ENCODE data around the gene TLR9.

The TLR9 gene

GRCh38 chr3:52232279-52233107 lies 7.0 kb upstream of the TLR9 start:
- DNase-seq: no peak

DNA sequence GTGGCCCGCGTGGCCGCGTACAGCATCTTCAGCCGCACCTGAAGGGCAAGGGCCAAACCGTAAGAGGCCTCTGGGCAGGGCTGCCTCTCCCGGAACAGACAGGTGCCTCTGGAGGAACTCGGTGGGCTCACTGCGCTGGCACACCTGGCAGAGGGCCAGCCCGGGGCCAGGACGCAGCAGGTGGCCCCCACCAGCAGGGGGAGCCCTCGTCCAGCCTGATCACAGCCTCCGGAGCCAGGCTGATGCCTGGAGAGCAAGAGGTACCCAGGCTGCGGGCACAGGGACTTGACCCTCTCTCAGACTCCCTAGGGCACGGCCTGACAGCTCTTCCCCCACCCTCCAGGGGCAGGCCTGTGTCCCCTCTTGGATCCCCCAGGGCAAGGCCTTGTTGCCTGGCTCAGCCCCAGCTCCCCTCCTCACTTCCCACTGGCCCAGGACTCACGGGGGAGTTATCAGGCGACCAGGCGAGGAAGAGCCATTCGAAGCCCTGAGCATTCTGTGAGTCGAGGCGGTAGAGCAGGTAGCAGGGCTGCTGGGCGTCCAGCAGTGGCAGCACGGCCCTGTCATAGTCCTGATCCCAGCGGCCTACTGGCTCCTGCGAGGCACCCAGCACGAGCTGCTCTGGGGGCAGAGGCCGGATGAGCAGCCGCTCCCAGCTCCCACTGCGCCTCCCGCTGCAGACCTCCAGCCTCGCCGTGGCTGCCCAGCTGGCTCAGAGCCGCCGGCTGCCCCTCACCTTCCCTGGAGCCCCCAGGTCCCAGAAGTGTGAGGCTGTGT lies 6.2 kb upstream of the TLR9 start:
- DNase-seq: peak; percentile 27

DNA sequence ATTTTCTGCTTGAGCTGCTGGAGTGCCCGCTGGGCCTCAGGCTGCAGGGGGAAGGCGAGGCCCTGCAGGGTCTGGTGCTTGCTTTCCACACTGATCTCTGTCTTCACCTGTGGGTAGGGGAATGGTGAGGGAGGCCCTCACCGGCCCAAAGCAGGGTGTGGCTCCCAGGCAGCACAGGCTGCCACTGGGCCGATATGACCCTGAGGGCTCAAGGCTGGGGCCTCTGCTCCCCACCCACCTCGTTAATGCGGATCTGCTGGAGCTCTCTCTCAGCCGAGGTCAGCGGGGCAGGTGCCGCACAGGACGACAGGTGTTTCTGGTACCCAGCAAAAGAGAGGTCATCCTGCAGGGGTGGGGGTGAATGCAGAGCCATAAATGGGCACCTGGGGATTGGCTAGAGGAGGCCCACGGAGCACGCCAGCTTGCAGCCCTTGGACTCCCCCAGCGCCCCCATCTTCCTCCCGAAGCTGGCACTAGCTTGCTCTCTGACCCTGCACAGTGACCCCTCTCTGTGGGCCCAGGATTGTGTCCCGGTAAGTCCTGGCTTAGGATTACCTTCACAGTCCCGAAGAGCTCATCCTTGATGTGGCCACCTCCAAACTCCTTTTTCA lies 5.5 kb upstream of the TLR9 start:
- no peak for DNase-seq

GRCh38 chr3:52230461-52230860 lies 5.0 kb upstream of the TLR9 start:
- no peak for DNase-seq

- DNase-seq: no peak
Measured at GRCh38 chr3:52229656-52230055, 4.2 kb upstream of the TLR9 start.

GRCh38 chr3:52228751-52229291 lies 3.4 kb upstream of the TLR9 start:
- DNase-seq: no peak

DNA sequence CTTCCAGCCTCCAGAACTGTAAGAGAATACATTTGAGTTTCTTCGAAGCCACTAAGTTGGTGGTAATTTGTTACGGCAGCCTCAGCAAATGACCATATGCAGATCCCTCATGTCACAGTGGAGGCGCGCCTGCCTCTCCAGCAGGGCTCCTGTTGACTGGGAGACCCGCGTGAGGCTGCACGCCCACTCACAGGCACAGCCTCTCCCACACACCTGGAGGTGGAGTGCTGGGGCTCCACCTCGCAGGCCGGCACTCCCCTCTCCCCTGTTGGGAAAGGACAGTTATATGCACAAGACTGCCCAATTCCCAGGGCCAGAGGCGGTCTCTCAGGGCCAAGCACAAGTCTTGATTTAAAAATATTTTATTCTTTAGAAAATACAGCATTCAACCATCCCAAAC lies 2.8 kb upstream of the TLR9 start:
- DNase-seq: no peak

- no peak for DNase-seq
Measured at GRCh38 chr3:52227766-52228165, 2.3 kb upstream of the TLR9 start.

DNA sequence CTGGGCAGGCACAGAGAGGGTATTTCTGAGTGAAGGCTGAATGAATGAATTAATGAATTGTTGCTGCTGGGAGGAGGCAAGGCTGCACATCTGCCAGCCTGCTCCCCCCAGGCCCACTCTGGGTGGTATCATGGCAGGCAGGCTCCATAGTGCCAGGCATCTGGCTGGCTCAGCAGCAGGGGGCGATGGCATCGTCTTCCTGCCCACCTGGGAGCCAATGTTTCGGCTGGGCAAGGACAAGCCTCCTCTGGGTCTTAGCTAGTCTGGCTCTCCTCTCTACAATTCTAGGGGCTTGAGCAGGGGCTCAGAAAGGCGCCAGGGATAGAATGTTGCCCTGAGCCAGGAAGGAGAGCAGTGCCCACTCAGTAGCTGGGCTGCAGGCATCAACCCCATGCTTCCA lies 1.7 kb upstream of the TLR9 start:
- DNase-seq: no peak

DNA sequence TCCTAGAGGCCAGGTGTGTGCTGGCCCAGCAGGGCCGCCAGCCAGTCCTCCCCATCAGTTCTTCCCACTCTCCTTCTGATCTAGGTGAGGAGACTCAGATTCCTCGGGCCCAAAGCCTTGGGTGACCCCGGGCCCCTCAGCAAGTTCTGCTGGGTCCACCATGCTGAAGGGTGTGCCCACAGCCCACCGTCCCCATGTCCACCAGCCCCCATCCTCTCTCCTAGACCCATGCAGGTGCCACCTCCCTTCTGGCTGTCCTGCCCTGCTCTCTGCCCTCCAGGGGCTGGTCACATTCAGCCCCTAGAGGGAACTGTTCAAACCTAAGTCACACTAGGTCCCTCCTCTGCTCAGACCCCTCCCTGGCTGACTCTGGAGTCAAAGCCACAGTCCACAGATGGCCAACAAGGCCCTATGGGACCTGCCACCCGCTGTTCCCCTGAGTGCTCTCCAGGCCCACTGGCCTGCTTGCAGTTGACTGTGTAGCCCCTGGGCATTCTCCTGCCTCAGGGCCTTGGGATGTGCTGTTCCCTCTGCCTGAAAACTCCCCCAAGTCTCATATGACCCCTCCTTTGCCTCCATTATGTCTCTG lies 878 bp upstream of the TLR9 start:
- DNase-seq: no peak

- no peak for DNase-seq
Measured at GRCh38 chr3:52223449-52224408, 1.7 kb downstream of the TLR9 start.

DNA sequence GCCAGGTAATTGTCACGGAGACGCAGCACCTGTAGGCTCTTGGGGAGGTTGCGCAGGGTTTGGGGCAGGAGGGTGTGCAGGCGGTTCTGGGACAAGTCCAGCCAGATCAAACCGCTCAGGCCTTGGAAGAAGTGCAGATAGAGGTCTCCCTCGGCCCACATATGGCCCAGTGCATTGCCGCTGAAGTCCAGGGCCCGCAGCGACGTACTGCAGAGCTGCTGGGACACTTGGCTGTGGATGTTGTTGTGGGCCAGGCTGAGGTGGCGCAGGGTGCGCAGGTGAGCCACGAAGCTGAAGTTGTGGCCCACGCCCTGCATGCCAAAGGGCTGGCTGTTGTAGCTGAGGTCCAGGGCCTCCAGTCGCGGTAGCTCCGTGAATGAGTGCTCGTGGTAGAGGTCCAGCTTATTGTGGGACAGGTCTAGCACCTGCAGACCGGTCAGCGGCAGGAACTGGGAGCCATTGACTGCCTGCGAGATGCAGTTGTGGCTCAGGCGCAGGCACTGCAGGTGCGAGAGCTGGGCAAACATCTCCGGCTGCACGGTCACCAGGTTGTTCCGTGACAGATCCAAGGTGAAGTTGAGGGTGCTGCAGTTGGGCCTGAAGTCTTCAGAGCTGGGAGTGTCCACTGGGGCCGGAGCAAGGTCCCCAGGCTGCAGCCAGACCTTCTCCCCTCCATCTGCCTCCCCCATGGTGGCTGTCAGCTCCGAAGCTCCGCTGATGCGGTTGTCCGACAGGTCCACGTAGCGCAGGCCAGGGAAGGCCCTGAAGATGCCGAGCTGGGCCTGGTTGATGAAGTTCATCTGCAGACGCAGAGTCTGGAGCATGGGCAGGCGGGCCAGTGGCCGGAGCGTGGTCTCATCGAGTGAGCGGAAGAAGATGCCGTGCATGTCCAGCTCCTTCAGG lies 2.9 kb downstream of the TLR9 start:
- DNase-seq: no peak

DNA sequence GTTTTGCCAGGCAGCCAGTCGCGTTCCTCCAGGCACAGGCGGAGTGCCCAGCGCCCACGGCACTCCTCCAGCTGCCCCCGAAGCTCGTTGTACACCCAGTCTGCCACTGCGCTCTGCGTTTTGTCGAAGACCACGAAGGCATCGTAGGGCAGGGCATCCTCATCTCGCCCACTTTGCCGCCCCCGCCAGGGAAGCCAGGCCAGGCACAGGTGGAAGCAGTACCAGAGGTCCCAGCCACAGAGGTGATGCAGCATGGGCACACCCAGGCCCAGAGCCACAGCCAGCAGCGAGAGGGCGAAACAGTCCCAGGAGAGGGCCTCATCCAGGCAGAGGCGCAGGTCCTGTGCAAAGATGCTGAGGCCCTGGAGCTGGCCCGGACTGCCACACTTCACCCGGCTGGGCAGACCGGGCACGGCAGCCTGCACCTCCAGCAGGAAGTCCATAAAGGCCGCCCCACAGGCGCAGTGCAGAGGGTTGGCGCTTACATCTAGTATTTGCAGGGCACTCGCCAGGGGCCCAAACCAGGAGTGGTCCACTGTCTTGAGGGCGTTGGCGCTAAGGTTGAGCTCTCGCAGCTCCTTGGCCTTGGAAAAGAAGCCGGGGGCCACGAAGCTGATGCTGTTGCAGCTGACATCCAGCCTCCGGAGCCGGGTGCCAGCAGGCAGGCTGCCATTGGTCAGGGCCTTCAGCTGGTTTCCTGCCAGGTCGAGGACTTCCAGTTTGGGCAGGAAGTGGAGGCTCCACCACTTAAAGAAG lies 3.7 kb downstream of the TLR9 start:
- no peak for DNase-seq

DNA sequence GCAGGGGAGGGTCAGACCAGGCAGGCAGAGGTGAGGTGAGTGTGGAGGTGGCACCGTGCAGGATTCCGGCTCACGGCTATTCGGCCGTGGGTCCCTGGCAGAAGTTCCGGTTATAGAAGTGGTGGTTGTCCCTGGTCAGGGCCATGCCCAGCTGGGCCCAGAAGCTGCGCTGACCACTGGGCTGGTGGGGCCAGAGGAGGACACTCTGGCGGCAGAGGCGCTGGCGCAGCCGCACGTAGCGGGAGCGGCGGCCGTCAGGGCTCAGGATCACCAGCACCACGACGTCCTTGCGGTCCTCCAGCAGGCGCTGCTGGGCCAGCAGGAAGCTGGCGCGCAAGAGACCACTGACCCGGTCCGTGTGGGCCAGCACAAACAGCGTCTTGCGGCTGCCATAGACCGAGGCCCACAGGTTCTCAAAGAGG lies 4.3 kb downstream of the TLR9 start:
- DNase-seq: no peak

- peak; percentile 24 for DNase-seq
Measured at GRCh38 chr3:52220380-52221026, 4.9 kb downstream of the TLR9 start.

DNA sequence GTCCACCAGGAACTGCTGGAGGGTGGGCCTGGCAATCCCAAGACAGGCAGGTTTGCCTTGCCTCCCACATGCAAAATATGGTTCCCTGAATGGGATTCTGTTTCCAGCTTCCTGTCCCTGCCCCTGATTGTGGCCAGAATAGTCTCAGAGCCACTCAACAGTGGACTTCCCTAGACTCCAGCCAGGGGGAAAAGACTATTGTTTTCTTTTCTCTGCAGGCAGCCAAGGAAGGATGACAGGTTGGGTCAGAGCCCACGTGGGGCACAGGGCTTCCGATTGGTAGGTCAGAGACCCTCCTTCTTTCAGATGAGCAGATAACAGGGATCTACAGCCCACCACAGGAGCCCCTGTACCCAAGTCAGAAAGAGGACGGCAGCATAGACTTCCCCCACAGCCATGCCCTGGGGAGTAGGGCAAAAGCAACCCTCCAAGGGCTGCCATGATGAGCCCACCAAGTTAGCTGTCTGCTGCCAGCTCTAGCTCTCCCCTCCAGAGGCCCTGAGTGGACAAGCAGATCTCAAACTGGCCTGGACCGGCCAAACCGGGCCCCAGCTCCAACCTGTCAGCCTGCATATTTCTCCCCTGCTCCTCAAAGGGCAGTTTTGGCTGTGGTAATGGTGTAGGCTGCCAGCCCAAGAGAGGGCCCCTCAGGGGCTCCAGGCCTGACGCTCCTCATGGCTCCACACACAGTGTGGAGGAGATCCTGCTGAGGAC lies 6.4 kb downstream of the TLR9 start:
- no peak for DNase-seq

GRCh38 chr3:52218454-52218853 lies 7.0 kb downstream of the TLR9 start:
- no peak for DNase-seq

DNA sequence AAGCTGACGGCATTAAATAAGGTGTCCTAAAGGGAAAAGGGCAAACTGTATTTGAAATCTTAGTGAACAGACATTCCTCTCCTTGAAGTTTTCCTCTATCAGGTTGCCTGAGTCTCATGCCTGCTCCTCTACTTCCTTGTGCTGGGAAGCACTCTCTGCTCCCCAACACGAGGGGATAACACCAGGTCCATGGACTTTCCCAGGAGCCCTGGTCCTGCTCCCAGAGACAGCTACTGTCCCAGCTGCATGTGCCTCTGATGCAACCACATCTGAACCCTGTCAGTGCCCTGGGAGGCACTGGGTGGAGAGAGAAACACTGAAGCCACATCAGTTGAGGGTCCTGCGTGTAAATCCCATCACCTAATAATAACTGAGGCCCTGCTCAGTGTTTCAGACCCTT lies 7.4 kb downstream of the TLR9 start:
- no peak for DNase-seq

- no peak for DNase-seq
Measured at GRCh38 chr3:52217409-52217805, 8.0 kb downstream of the TLR9 start.
